ENCODE measurements around the gene APBA1. TPM values are rescaled to one million over a fixed set of nuclear protein-coding genes. Genes with fewer than 3 reads are reported as not detected.

APBA1 gene
- total and polyA plus RNA-seq, 8 donors: 2.4 to 17.9 (median 11.4) TPM

- ATAC-seq (peak; percentile 56), DNase-seq (no peak)
- Histone ChIP-seq H3K4me3 (no peak overlapping the region), H3K4me1 (no peaks in the 10 kb centered on the region), H3K9me3 (no peaks in the 10 kb centered on the region), H3K36me3 (no peaks in the 10 kb centered on the region), H3K27ac (no peak overlapping the region), H3K27me3 (no peaks in the 10 kb centered on the region)
- intact Hi-C loops (cut with DNase I): no loop called here
- TF ChIP-seq, protein P1, sequence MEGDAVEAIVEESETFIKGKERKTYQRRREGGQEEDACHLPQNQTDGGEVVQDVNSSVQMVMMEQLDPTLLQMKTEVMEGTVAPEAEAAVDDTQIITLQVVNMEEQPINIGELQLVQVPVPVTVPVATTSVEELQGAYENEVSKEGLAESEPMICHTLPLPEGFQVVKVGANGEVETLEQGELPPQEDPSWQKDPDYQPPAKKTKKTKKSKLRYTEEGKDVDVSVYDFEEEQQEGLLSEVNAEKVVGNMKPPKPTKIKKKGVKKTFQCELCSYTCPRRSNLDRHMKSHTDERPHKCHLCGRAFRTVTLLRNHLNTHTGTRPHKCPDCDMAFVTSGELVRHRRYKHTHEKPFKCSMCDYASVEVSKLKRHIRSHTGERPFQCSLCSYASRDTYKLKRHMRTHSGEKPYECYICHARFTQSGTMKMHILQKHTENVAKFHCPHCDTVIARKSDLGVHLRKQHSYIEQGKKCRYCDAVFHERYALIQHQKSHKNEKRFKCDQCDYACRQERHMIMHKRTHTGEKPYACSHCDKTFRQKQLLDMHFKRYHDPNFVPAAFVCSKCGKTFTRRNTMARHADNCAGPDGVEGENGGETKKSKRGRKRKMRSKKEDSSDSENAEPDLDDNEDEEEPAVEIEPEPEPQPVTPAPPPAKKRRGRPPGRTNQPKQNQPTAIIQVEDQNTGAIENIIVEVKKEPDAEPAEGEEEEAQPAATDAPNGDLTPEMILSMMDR (IDR thresholded peaks at IDR 0.05): no peak
These were observed 196.2 kb downstream of the APBA1 start for GRCh38 chr9:69476016-69476415.

DNA sequence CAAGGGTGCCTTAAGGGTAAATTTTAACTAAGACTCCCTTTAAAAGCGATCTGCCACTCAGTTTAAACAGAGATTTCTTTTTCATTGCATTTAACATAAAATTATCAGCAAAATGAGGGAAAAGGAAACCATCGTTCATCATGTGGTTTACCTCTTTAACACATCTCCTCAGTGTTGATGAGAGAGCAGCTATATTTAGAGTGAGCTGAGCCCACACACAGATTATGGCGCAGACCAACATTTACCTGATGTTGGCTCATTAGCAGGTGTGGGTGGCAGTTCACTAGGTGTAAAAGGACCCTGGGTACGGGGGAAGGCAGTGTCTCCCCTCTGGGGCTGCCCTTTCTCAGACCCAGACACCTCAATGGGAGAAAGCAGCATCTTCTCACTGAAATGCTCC lies 197.3 kb downstream of the APBA1 start:
- ATAC-seq (no peak), DNase-seq (no peak)
- H3K4me3 ChIP-seq: no peak overlapping the region
- no peaks in the 10 kb centered on the region for H3K27me3 ChIP-seq
- H3K27ac ChIP-seq: no peak overlapping the region
- no peaks in the 10 kb centered on the region for H3K9me3 ChIP-seq
- intact Hi-C loops (cut with DNase I): no loop called here
- H3K4me1 ChIP-seq: no peaks in the 10 kb centered on the region
- no peaks in the 10 kb centered on the region for H3K36me3 ChIP-seq
- TF ChIP-seq, protein P1 (IDR thresholded peaks at IDR 0.05): no peak

DNA sequence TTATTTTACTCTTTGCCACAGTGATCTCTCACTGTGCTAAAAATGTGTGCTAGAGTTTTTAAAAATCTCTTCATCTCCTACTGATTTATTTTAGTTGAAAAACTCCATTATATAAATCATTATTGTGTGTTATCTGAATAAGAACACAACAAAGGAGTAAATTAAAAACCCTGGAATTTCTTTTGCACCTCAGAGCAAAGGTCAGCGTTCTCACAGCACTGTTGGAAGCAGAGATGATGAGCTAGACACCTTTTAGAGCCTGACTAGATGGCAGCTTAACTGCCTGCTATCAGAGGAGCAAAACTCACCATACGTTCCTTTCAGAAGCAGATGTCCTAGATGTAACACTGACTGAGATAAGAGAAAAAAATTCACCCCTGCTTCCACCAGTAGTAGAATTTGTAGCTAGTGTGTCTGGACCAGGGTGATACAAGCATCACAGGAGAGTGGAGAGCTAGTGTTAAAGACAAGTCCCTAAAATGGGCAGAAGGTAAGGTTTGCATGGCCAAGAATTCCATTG lies 200.0 kb downstream of the APBA1 start:
- ATAC-seq (no peak), DNase-seq (no peak)
- Histone ChIP-seq H3K9me3 (no peaks in the 10 kb centered on the region), H3K27ac (no peak overlapping the region), H3K4me1 (no peaks in the 10 kb centered on the region), H3K36me3 (no peaks in the 10 kb centered on the region), H3K4me3 (no peak overlapping the region), H3K27me3 (no peaks in the 10 kb centered on the region)
- TF ChIP-seq, protein P1 (IDR thresholded peaks at IDR 0.05): no peak
- intact Hi-C loops (cut with DNase I): no loop called here

DNA sequence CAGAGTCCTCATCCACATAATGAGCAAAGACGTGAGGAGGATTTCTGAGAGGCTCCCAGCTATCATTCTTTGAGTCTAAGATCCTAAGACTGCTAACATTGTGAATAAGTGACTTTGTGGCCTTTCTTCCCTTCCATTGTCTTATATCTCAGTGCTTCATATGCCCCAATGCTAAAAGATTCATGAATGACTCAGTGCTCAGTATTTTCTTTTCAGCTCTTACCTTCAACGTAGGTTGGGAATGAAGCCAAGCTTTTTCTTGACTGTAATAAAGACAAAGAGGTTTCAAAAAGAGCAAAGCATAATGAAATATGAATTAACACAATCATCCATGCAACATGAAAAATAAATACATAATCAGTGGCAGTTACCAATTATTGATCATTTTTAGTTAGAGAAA lies 200.7 kb downstream of the APBA1 start:
- Histone ChIP-seq H3K27me3 (no peaks in the 10 kb centered on the region), H3K9me3 (no peaks in the 10 kb centered on the region), H3K4me1 (no peaks in the 10 kb centered on the region), H3K36me3 (no peaks in the 10 kb centered on the region), H3K4me3 (no peak overlapping the region), H3K27ac (no peak overlapping the region)
- intact Hi-C loops (cut with DNase I): no loop called here
- DNase-seq (no peak), ATAC-seq (no peak)
- TF ChIP-seq, protein P1 (IDR thresholded peaks at IDR 0.05): no peak

GRCh38 chr9:69470186-69470977 lies 201.8 kb downstream of the APBA1 start:
- TF ChIP-seq, protein P1 (IDR thresholded peaks at IDR 0.05): no peak
- Histone ChIP-seq H3K4me3 (no peak overlapping the region), H3K9me3 (no peaks in the 10 kb centered on the region), H3K36me3 (no peaks in the 10 kb centered on the region), H3K27me3 (no peaks in the 10 kb centered on the region), H3K4me1 (no peaks in the 10 kb centered on the region), H3K27ac (no peak overlapping the region)
- intact Hi-C loops (cut with DNase I): no loop called here
- DNase-seq (no peak), ATAC-seq (no peak)
